H9 (cell line): ENCODE results near the gene CCDC177. TPM values are rescaled to one million over a fixed set of nuclear protein-coding genes. Genes with fewer than 3 reads are reported as not detected.

Source experiments
- DNase-seq: peaks from one replicate; pipeline ENCODE4 v3.0.0-alpha.2; 2017
- H2AFZ ChIP-seq: one replicate; pipeline ENCODE4 v1.6.1; 2013; ENCODE audit warnings: mild to moderate bottlenecking, low read length, control low read depth, moderate library complexity
- H2AK5ac ChIP-seq: 2 replicates; pipeline ENCODE4 v1.6.1; 2013; ENCODE audit warnings: low read length, control low read depth, mixed read lengths; ENCODE audit not compliant: insufficient read length
- H2BK120ac ChIP-seq: one replicate; pipeline ENCODE4 v1.6.1; 2013; ENCODE audit warnings: low read depth, mild to moderate bottlenecking, low read length, control low read depth, inconsistent platforms; ENCODE audit not compliant: poor library complexity, severe bottlenecking
- H2BK12ac ChIP-seq: 2 replicates; pipeline ENCODE4 v1.6.1; 2013; ENCODE audit warnings: low read length, control low read depth, mixed read lengths, low read depth; ENCODE audit not compliant: insufficient read length
- H2BK15ac ChIP-seq: 2 replicates; pipeline ENCODE4 v1.6.1; 2013; ENCODE audit warnings: low read depth, low read length, control low read depth
- H2BK20ac ChIP-seq: one replicate; pipeline ENCODE4 v1.6.1; 2013; ENCODE audit warnings: low read depth, mild to moderate bottlenecking, low read length, control low read depth, inconsistent platforms; ENCODE audit not compliant: poor library complexity, severe bottlenecking
- H2BK5ac ChIP-seq: 2 replicates; pipeline ENCODE4 v1.6.1; 2013; ENCODE audit warnings: low read length, control low read depth, mixed read lengths; ENCODE audit not compliant: insufficient read length
- H3K14ac ChIP-seq: 2 replicates; pipeline ENCODE4 v1.6.1; 2013; ENCODE audit warnings: low read length, control low read depth; ENCODE audit not compliant: insufficient read depth
- H3K18ac ChIP-seq: 2 replicates; pipeline ENCODE4 v1.6.1; 2013; ENCODE audit warnings: low read depth, mild to moderate bottlenecking, mixed read lengths, low read length, control low read depth; ENCODE audit not compliant: insufficient read length
- H3K23ac ChIP-seq: 2 replicates; pipeline ENCODE4 v1.6.1; 2013; ENCODE audit warnings: low read length, control low read depth, mixed read lengths, low read depth; ENCODE audit not compliant: insufficient read length
- H3K23me2 ChIP-seq: 2 replicates; pipeline ENCODE4 v1.6.1; 2013; ENCODE audit warnings: low read depth, mild to moderate bottlenecking, mixed read lengths, low read length, control low read depth; ENCODE audit not compliant: insufficient read length, poor library complexity, severe bottlenecking
- H3K27ac ChIP-seq: 2 replicates; pipeline ENCODE4 v1.5.1; 2013; ENCODE audit warnings: low read length, control low read depth, mixed read lengths, low read depth; ENCODE audit not compliant: insufficient read length
- H3K27me3 ChIP-seq: 2 replicates; pipeline ENCODE4 v1.6.1; 2013; ENCODE audit warnings: low read length, control low read depth, inconsistent platforms; ENCODE audit not compliant: insufficient read depth
- H3K4ac ChIP-seq: 2 replicates; pipeline ENCODE4 v1.6.1; 2013; ENCODE audit warnings: low read depth, mild to moderate bottlenecking, control low read depth, inconsistent platforms, low read length, moderate library complexity
- H3K4me1 ChIP-seq: 2 replicates; pipeline ENCODE4 v1.6.1; 2013; ENCODE audit warnings: low read length, control low read depth, inconsistent platforms; ENCODE audit not compliant: insufficient read depth
- H3K4me2 ChIP-seq: 2 replicates; pipeline ENCODE4 v1.6.1; 2013; ENCODE audit warnings: low read length, control low read depth, mixed read lengths; ENCODE audit not compliant: insufficient read length, insufficient read depth
- H3K56ac ChIP-seq: 2 replicates; pipeline ENCODE4 v1.6.1; 2013; ENCODE audit warnings: low read depth, mild to moderate bottlenecking, mixed read lengths, low read length, control low read depth; ENCODE audit not compliant: insufficient read length
- H3K79me1 ChIP-seq: 2 replicates; pipeline ENCODE4 v1.6.1; 2013; ENCODE audit warnings: low read depth, mild to moderate bottlenecking, moderate library complexity, low read length, control low read depth, inconsistent platforms; ENCODE audit not compliant: insufficient read depth, poor library complexity, severe bottlenecking
- H3K79me2 ChIP-seq: 2 replicates; pipeline ENCODE4 v1.6.1; 2013; ENCODE audit warnings: low read length, control low read depth, inconsistent platforms; ENCODE audit not compliant: insufficient read depth
- H3K9ac ChIP-seq: 2 replicates; pipeline ENCODE4 v1.6.1; 2013; ENCODE audit warnings: low read length, control low read depth, mixed read lengths; ENCODE audit not compliant: insufficient read length; ENCODE audit errors: extremely low read depth
- H3K9me3 ChIP-seq: one replicate; pipeline ENCODE4 v1.6.1; 2013; ENCODE audit warnings: low read depth, low read length, inconsistent platforms; ENCODE audit not compliant: control insufficient read depth
- H3T11ph ChIP-seq: one replicate; pipeline ENCODE4 v1.6.1; 2013; ENCODE audit warnings: mild to moderate bottlenecking, low read length, control low read depth, inconsistent platforms
- H4K20me1 ChIP-seq: one replicate; pipeline ENCODE4 v1.6.1; 2013; ENCODE audit not compliant: control insufficient read depth, insufficient read length, insufficient read depth
- H4K5ac ChIP-seq: 2 replicates; pipeline ENCODE4 v1.6.1; 2013; ENCODE audit warnings: low read depth, mild to moderate bottlenecking, mixed read lengths, low read length, control low read depth; ENCODE audit not compliant: insufficient read length
- H4K8ac ChIP-seq: replicated peaks from 2 replicates; pipeline ENCODE4 v1.6.1; 2013; ENCODE audit warnings: low read length, control low read depth, mixed read lengths, low read depth; ENCODE audit not compliant: insufficient read length
- H4K91ac ChIP-seq: 2 replicates; pipeline ENCODE4 v1.6.1; 2013; ENCODE audit warnings: low read depth, mild to moderate bottlenecking, moderate library complexity, mixed read lengths, low read length, control low read depth; ENCODE audit not compliant: insufficient read length
- H3K27ac Mint-ChIP-seq, 3 experiments: 2 replicates in 2 of 3; 3 replicates in 1 of 3; pipeline ENCODE4 v1.8.0; 2020 to 2021; ENCODE audit warnings: mixed read lengths in 3 of 3, mild to moderate bottlenecking in 1 of 3, moderate library complexity in 1 of 3
- H3K27me3 Mint-ChIP-seq: 2 replicates; pipeline ENCODE4 v1.8.0; 2021; ENCODE audit warnings: low read depth, mild to moderate bottlenecking, moderate library complexity, mixed read lengths
- H3K36me3 Mint-ChIP-seq, 3 experiments: 2 replicates in 2 of 3; 3 replicates in 1 of 3; pipeline ENCODE4 v1.8.0; 2020 to 2021; ENCODE audit warnings: low read depth in 3 of 3, mixed read lengths in 3 of 3; ENCODE audit not compliant: insufficient read depth in 1 of 3
- H3K4me1 Mint-ChIP-seq, 2 experiments: 2 replicates each; pipeline ENCODE4 v1.8.0; 2020; ENCODE audit warnings: mixed read lengths in 2 of 2
- H3K4me3 Mint-ChIP-seq, 2 experiments: 2 replicates in 1 of 2; 3 replicates in 1 of 2; pipeline ENCODE4 v1.8.0; 2020 to 2021; ENCODE audit warnings: mild to moderate bottlenecking in 2 of 2, mixed read lengths in 2 of 2, moderate library complexity in 1 of 2
- H3K9me3 Mint-ChIP-seq, 2 experiments: 2 replicates in 1 of 2; 3 replicates in 1 of 2; pipeline ENCODE4 v1.8.0; 2020; ENCODE audit warnings: mild to moderate bottlenecking in 2 of 2, mixed read lengths in 2 of 2, moderate library complexity in 1 of 2
- total RNA-seq: library from RNA; stranded (reverse); gene quantifications from 2 replicates; pipeline ENCODE4 v1.2.1, GENCODE V29; 2021
- TF ChIP-seq, protein P1 (sequence below): fragments of 200-600 bp; sonication (generic); conservative IDR thresholded peaks from 3 replicates; pipeline ENCODE4 v1.8.0; 2021; ENCODE audit warnings: antibody characterized with exemption, mild to moderate bottlenecking

The CCDC177 gene
- total RNA-seq, 1 experiment from 2014 or later: 6.1 TPM

DNA sequence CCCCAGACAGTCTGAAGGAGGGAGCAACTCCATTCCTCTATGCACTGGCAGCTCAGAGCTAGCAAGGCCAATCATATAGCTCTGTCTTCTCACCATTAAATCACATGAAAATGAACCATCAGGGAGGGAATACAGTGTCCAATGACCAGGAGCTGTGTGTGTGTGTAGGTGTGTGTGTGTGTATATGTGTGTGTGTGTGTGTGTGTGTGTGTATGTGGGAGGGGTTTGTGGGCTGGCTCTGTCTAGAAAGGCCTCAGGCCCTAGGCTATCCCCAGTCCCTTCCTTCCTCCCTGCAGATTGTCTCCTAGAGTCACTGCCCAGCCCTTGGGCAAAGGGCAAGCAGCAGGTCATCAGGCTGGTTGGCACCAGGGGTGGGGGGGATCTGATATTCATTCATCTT is 31.1 kb upstream of the CCDC177 start:
- H3K56ac ChIP-seq: no peak overlapping the region
- no peaks in the 10 kb centered on the region for H3K9me3 Mint-ChIP-seq
- H3K18ac ChIP-seq: no peak overlapping the region
- no peak overlapping the region for H4K8ac ChIP-seq
- peaks cover 4% of the 10 kb centered on the region for H3K23me2 ChIP-seq
- no peak overlapping the region for H2BK20ac ChIP-seq
- no peak overlapping the region for H3K27ac ChIP-seq
- H4K20me1 ChIP-seq: no peaks in the 10 kb centered on the region
- peaks cover 21 to 28% of the 10 kb centered on the region in 2 experiments for H3K4me1 Mint-ChIP-seq
- no peak overlapping the region for H3K14ac ChIP-seq
- no peak overlapping the region for H2AK5ac ChIP-seq
- H2BK120ac ChIP-seq: no peak overlapping the region
- H2BK5ac ChIP-seq: no peak overlapping the region
- peaks cover 2% of the 10 kb centered on the region; the same call in 1 of the 2 replicates for H3K4me1 ChIP-seq
- H3K23ac ChIP-seq: no peak overlapping the region
- no peak overlapping the region for H2BK15ac ChIP-seq
- H4K5ac ChIP-seq: no peak overlapping the region
- H3K79me1 ChIP-seq: no peaks in the 10 kb centered on the region
- H4K91ac ChIP-seq: no peak overlapping the region
- no peak overlapping the region for H3K9ac ChIP-seq
- no peak for DNase-seq
- TF ChIP-seq, protein P1, sequence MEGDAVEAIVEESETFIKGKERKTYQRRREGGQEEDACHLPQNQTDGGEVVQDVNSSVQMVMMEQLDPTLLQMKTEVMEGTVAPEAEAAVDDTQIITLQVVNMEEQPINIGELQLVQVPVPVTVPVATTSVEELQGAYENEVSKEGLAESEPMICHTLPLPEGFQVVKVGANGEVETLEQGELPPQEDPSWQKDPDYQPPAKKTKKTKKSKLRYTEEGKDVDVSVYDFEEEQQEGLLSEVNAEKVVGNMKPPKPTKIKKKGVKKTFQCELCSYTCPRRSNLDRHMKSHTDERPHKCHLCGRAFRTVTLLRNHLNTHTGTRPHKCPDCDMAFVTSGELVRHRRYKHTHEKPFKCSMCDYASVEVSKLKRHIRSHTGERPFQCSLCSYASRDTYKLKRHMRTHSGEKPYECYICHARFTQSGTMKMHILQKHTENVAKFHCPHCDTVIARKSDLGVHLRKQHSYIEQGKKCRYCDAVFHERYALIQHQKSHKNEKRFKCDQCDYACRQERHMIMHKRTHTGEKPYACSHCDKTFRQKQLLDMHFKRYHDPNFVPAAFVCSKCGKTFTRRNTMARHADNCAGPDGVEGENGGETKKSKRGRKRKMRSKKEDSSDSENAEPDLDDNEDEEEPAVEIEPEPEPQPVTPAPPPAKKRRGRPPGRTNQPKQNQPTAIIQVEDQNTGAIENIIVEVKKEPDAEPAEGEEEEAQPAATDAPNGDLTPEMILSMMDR: no peak
- H3K27me3 ChIP-seq: no peaks in the 10 kb centered on the region
- 0 out of 7 replicates have a peak, but pooled peaks cover 0 to 3% (median 0%) of the 10 kb centered on the region in 3 experiments for H3K36me3 Mint-ChIP-seq
- H3K4ac ChIP-seq: no peak overlapping the region
- H3T11ph ChIP-seq: no peak overlapping the region
- H3K4me2 ChIP-seq: no peak overlapping the region
- no peak overlapping the region for H2BK12ac ChIP-seq
- H3K79me2 ChIP-seq: no peaks in the 10 kb centered on the region
- no peak overlapping the region for H3K4me3 Mint-ChIP-seq
- no peaks in the 10 kb centered on the region for H3K9me3 ChIP-seq
- no peak overlapping the region for H2AFZ ChIP-seq
- H3K27ac Mint-ChIP-seq: peak overlapping the region in 1 of 3 experiments; percentile 12; a peak in 1 of 7 replicates
- no peaks in the 10 kb centered on the region for H3K27me3 Mint-ChIP-seq
